MM.1S (cell line): ENCODE data around the gene ARPC3.

ENCODE experiments used
- CTCF ChIP-seq: fragments of 300-600 bp; sonication (generic); IDR thresholded peaks from 2 replicates; pipeline ENCODE4 v1.5.1; 2016; ENCODE audit warnings: antibody characterized with exemption, low read length, mixed read lengths
- EZH2 ChIP-seq: fragments of 300-600 bp; sonication (generic); optimal IDR thresholded peaks from 2 replicates; pipeline ENCODE3; 2017; ENCODE audit warnings: low read depth, mild to moderate bottlenecking, antibody characterized with exemption, low read length, mixed read lengths

DNA sequence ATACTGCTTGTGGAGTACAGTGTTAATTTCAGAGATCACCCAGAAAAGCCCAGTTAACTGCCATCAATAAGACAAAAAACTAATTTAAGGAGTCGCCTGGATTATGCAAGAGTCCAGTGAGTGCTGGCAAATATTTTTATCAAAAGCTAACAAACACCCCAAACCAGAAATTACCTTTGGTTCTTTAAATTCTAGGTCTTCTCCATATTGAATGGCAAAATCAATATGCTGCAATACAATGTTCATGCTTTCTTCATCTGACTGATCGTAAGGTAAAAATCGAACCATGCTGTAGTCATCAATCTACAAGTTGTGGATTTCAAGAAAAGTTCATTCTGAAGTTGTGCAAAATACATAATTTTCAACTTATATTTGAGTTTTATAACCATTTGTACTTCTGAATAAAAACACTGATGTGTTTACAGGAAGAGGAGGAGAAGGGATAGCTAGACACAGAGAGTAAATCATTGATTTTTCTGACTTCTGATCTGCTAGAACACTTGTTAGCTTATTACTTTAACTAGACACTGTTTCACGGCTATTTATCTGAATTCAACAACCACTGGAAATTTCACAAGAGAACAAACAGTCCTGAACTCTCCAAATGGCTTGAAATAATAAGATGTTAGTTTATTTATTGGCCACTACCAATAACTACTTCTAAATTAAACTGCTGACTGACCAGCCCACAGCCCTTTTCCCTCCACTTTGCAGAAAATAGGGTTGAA lies 3.6 kb upstream of the ARPC3 start:
- no peak for TF ChIP-seq CTCF
- no peak for TF ChIP-seq EZH2
